IMR-90 (cell line): ENCODE data around the gene PTPRN2.

Source experiments
- CHD1 ChIP-seq: IDR thresholded peaks from 2 replicates; pipeline ENCODE4 v1.6.1; 2012; ENCODE audit warnings: low read depth, low read length, improper control_type of control experiment
- POLR2A ChIP-seq: IDR thresholded peaks from 2 replicates; pipeline ENCODE4 v1.6.1; 2012; ENCODE audit warnings: mild to moderate bottlenecking, low read depth, low read length
- TF ChIP-seq, protein P1 (sequence below): conservative IDR thresholded peaks from 2 replicates; pipeline ENCODE4 v1.5.1; 2012; ENCODE audit warnings: mild to moderate bottlenecking, low read depth, low read length, improper control_type of control experiment
- TF ChIP-seq, protein P2 (sequence below): fragments of 150-350 bp; IDR thresholded peaks from 2 replicates; pipeline ENCODE4 v1.6.1; 2017; ENCODE audit warnings: mild to moderate bottlenecking, antibody characterized with exemption, low read length, low read depth

DNA sequence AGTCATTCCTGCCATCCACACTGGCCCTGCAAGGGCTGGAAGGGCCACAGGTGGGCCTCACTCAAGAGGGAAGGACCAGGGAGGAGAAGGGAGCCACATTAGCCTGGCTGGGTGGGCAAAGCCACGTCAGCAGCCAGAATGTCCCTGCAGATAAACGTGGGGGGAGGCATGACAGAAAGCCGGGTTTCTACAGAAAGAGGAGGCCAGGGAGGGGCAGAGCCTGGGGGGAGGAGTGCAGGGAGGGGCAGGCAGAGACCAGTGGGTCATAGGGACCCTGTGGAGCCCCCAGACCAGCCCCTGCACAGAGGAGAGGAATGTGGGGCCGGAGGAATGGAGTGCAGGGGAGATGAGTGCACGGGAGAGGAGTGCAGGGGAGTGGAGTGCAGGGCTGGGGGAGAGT, 590.2 kb downstream of the PTPRN2 start:
- TF ChIP-seq, protein P1, sequence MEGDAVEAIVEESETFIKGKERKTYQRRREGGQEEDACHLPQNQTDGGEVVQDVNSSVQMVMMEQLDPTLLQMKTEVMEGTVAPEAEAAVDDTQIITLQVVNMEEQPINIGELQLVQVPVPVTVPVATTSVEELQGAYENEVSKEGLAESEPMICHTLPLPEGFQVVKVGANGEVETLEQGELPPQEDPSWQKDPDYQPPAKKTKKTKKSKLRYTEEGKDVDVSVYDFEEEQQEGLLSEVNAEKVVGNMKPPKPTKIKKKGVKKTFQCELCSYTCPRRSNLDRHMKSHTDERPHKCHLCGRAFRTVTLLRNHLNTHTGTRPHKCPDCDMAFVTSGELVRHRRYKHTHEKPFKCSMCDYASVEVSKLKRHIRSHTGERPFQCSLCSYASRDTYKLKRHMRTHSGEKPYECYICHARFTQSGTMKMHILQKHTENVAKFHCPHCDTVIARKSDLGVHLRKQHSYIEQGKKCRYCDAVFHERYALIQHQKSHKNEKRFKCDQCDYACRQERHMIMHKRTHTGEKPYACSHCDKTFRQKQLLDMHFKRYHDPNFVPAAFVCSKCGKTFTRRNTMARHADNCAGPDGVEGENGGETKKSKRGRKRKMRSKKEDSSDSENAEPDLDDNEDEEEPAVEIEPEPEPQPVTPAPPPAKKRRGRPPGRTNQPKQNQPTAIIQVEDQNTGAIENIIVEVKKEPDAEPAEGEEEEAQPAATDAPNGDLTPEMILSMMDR: no peak
- TF ChIP-seq CHD1: no peak
- no peak for TF ChIP-seq POLR2A
- TF ChIP-seq, protein P2, sequence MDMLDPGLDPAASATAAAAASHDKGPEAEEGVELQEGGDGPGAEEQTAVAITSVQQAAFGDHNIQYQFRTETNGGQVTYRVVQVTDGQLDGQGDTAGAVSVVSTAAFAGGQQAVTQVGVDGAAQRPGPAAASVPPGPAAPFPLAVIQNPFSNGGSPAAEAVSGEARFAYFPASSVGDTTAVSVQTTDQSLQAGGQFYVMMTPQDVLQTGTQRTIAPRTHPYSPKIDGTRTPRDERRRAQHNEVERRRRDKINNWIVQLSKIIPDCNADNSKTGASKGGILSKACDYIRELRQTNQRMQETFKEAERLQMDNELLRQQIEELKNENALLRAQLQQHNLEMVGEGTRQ: no peak
